Gastrocnemius medialis (tissue), 4 donors: ENCODE measurements around the gene CDC42.

Experiments
- CTCF ChIP-seq, 5 experiments: fragments of 450-650 bp in 3 of 5; fragments of 200-600 bp in 2 of 5; sonication (generic) in 2 of 5; IDR thresholded peaks in 4 of 5; conservative IDR thresholded peaks in 1 of 5; 1 replicate in 4 of 5; 2 replicates in 1 of 5; pipeline ENCODE4 v1.5.1; 2016 to 2019; ENCODE audit warnings: antibody characterized with exemption in 5 of 5, mild to moderate bottlenecking in 3 of 5, moderate library complexity in 3 of 5
- POLR2A ChIP-seq, 2 donors: fragments of 450-650 bp; IDR thresholded peaks; one replicate each; pipeline ENCODE4 v1.6.1; 2017; ENCODE audit warnings: antibody characterized with exemption in 2 of 2, mild to moderate bottlenecking in 2 of 2, moderate library complexity in 2 of 2

DNA sequence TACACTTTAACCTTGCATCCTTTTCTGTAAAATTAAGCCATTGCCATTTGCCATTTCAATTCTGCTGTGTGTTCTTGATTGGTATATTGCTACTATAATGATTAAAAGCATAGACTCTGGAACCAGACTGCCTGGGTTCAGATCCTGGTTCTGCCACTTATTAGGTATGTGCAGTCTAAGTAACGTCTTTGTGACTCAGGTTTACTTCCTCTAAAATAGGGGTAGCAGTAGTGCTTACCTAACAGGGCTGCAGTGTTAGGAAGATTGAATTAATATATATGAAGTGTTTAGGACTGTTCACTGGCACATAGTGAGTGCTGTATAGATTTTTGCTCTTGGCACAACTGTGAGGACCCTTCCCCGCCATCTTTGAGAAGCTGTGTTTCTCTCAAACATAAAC is 4.4 kb downstream of the CDC42 start:
- TF ChIP-seq CTCF (IDR thresholded peaks at IDR 0.05 in 4 of 5, conservative IDR thresholded peaks at IDR 0.05 in 1 of 5) (no peak), POLR2A (IDR thresholded peaks at IDR 0.05) (no peak)
